Neural crest cell (in vitro differentiated cells): ENCODE data around the gene ERICH4. TPM values are rescaled to one million over a fixed set of nuclear protein-coding genes. Genes with fewer than 3 reads are reported as not detected.

ENCODE experiments used
- DNase-seq: peaks from one replicate; pipeline ENCODE4 v3.0.0; 2021; ENCODE audit warnings: low read depth, mixed read lengths, low spot score
- H3K27ac Mint-ChIP-seq: one replicate; pipeline ENCODE4 v1.8.0; 2021; ENCODE audit warnings: mild to moderate bottlenecking, mixed read lengths; ENCODE audit not compliant: unreplicated experiment
- H3K27me3 Mint-ChIP-seq: 2 replicates; pipeline ENCODE4 v1.8.0; 2021; ENCODE audit warnings: low read depth, mild to moderate bottlenecking, mixed read lengths
- H3K36me3 Mint-ChIP-seq: 2 replicates; pipeline ENCODE4 v1.8.0; 2021; ENCODE audit warnings: low read depth, mild to moderate bottlenecking, mixed read lengths
- H3K4me1 Mint-ChIP-seq: 2 replicates; pipeline ENCODE4 v1.8.0; 2021; ENCODE audit warnings: mixed read lengths
- H3K4me3 Mint-ChIP-seq: one replicate; pipeline ENCODE4 v1.8.0; 2021; ENCODE audit warnings: mild to moderate bottlenecking, mixed read lengths
- H3K9me3 Mint-ChIP-seq: 2 replicates; pipeline ENCODE4 v1.8.0; 2021; ENCODE audit warnings: mixed read lengths
- total RNA-seq: library from RNA; stranded (reverse); gene quantifications from 2 replicates; pipeline ENCODE4 v1.2.1, GENCODE V29; 2021
- TF ChIP-seq, protein P1 (sequence below): fragments of 200-600 bp; sonication (generic); conservative IDR thresholded peaks from 2 replicates; pipeline ENCODE4 v1.5.0; 2021; ENCODE audit warnings: antibody characterized with exemption, mild to moderate bottlenecking

The ERICH4 gene
- total RNA-seq, 1 donor from 2014 or later, result not detected

DNA sequence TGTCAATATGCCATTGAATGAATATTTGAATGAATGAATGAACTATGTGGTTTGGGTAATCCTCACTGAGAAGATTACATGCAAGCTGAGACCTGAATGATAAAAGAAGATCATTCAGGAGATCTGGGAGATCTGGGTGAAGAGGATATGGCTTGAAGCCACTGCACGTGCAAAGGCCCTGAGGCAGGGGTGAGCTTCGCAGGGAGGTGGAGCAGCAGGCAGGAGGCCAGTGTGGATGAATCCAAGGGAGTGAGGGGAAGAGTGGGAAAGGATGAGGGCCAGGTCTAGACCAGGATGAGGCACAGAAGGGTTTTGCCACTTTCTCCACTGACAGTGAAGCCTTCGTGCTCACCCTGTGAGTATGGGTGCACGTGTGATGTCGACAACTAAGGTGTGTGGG is 49.9 kb downstream of the ERICH4 start:
- peaks cover 4% of the 10 kb centered on the region for H3K27me3 Mint-ChIP-seq
- H3K4me3 Mint-ChIP-seq, result no peak overlapping the region
- H3K36me3 Mint-ChIP-seq, result no peaks in the 10 kb centered on the region
- TF ChIP-seq, protein P1, sequence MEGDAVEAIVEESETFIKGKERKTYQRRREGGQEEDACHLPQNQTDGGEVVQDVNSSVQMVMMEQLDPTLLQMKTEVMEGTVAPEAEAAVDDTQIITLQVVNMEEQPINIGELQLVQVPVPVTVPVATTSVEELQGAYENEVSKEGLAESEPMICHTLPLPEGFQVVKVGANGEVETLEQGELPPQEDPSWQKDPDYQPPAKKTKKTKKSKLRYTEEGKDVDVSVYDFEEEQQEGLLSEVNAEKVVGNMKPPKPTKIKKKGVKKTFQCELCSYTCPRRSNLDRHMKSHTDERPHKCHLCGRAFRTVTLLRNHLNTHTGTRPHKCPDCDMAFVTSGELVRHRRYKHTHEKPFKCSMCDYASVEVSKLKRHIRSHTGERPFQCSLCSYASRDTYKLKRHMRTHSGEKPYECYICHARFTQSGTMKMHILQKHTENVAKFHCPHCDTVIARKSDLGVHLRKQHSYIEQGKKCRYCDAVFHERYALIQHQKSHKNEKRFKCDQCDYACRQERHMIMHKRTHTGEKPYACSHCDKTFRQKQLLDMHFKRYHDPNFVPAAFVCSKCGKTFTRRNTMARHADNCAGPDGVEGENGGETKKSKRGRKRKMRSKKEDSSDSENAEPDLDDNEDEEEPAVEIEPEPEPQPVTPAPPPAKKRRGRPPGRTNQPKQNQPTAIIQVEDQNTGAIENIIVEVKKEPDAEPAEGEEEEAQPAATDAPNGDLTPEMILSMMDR, result no peak
- no peak for DNase-seq
- peaks cover 8% of the 10 kb centered on the region for H3K9me3 Mint-ChIP-seq
- no peaks in the 10 kb centered on the region for H3K4me1 Mint-ChIP-seq
- H3K27ac Mint-ChIP-seq, result no peak overlapping the region

Other genes starting within 250 kb of the ERICH4 start
- 0.39 TPM in 1 of 2 replicates, not detected in the other for gene CYP2S1, start 249.9 kb upstream of the ERICH4 start, total RNA-seq
- gene AXL, start 223.9 kb upstream of the ERICH4 start, total RNA-seq, result 6.4 and 6.8 TPM in 2 replicates
- 306 and 320 TPM in 2 replicates for gene HNRNPUL1, start 178.8 kb upstream of the ERICH4 start, total RNA-seq
- gene CCDC97, start 133.0 kb upstream of the ERICH4 start, total RNA-seq, result 47.3 and 48.5 TPM in 2 replicates
- 2.2 and 3.1 TPM in 2 replicates for gene TGFB1, start 89.2 kb upstream of the ERICH4 start, total RNA-seq
- gene B9D2, start 79.0 kb upstream of the ERICH4 start, total RNA-seq, result 11.7 and 13.8 TPM in 2 replicates
- gene TMEM91, start 66.6 kb upstream of the ERICH4 start, total RNA-seq, result 6.6 and 7.8 TPM in 2 replicates
- gene EXOSC5, start 45.8 kb upstream of the ERICH4 start, total RNA-seq, result 16.8 and 20.3 TPM in 2 replicates
- 6.8 and 10.3 TPM in 2 replicates for gene BCKDHA, start 45.3 kb upstream of the ERICH4 start, total RNA-seq
- gene B3GNT8, start 15.8 kb upstream of the ERICH4 start, total RNA-seq, result 0.86 TPM in 2 replicates
- gene DMAC2, start 3.2 kb upstream of the ERICH4 start, total RNA-seq, result 62.2 and 63.1 TPM in 2 replicates
- gene CEACAM21, start 133.0 kb downstream of the ERICH4 start, total RNA-seq, result 0.75 and 1.1 TPM in 2 replicates
- not detected in 2 replicates for gene CEACAM4, start 183.9 kb downstream of the ERICH4 start, total RNA-seq
- not detected in 2 replicates for gene CEACAM7, start 245.1 kb downstream of the ERICH4 start, total RNA-seq